HUDEP-2 (cell line): ENCODE measurements around the gene MYLK3.
"Not testable (repeated sequence)": the region's sequence is repeated elsewhere in the genome, so short reads cannot be mapped to it uniquely, and the experiment has no call there.

Source experiments
- DNase-seq, 76 experiments: peaks; one replicate each; lab custom pipeline; 2025; ENCODE audit not compliant: unreplicated experiment in 76 of 76; lab: John Stamatoyannopoulos, UW

Gene MYLK3

GRCh38 chr16:46693598-46693997 is 54.5 kb downstream of the MYLK3 start:
- no peak for DNase-seq

GRCh38 chr16:46691726-46692125 is 56.4 kb downstream of the MYLK3 start:
- no peak for DNase-seq

- DNase-seq = peak in 10 of 76 experiments; percentile 5 to 28 (median 12)
Measured at GRCh38 chr16:46690281-46691178, 57.6 kb downstream of the MYLK3 start.

GRCh38 chr16:46689365-46690280 is 58.5 kb downstream of the MYLK3 start, which contains the start of gene ORC6:
ORC6 (plus strand) TSS chr16:46689659; CDS start chr16:46689706, 47 bp downstream.
- DNase-seq = peak; percentile 78 to 99 (median 94)

- peak; percentile 83 to 99 (median 97) for DNase-seq
Measured at GRCh38 chr16:46688654-46689364, 59.3 kb downstream of the MYLK3 start, which contains the start of gene VPS35. VPS35 (minus strand) TSS chr16:46689178; CDS start chr16:46689133, 45 bp downstream.

- peak in 12 of 76 experiments; percentile 5 to 55 (median 26) for DNase-seq
Measured at GRCh38 chr16:46688101-46688653, 60.0 kb downstream of the MYLK3 start.

GRCh38 chr16:46687486-46687885 is 60.7 kb downstream of the MYLK3 start:
- no peak for DNase-seq

- DNase-seq = peak in 1 of 76 experiments; percentile 9
Measured at GRCh38 chr16:46686815-46687473, 61.2 kb downstream of the MYLK3 start.

GRCh38 chr16:46681867-46682266 is 66.3 kb downstream of the MYLK3 start:
- not testable (repeated sequence) for DNase-seq

- not testable (repeated sequence) for DNase-seq
Measured at GRCh38 chr16:46677943-46678342, 70.2 kb downstream of the MYLK3 start.

- peak in 49 of 76 experiments; percentile 4 to 66 (median 32) for DNase-seq
Measured at GRCh38 chr16:46673320-46674013, 74.7 kb downstream of the MYLK3 start.

- no peak for DNase-seq
Measured at GRCh38 chr16:46662123-46662522, 86.0 kb downstream of the MYLK3 start.

- DNase-seq = no peak
Measured at GRCh38 chr16:46658925-46659324, 89.2 kb downstream of the MYLK3 start.
